CD4-positive, alpha-beta T cell (primary cell): ENCODE measurements around the gene ZFPM1. TPM values are rescaled to one million over a fixed set of nuclear protein-coding genes. Genes with fewer than 3 reads are reported as not detected.
A peak's percentile ranks its signal among the peaks of the same experiment; 100 is the strongest.

Experiments
- ATAC-seq: fragments of 200-7000 bp; cut with Tn5 transposase; one replicate; pipeline ENCODE4 v1.10.0; 2022; ENCODE audit warnings: mild to moderate bottlenecking; ENCODE audit not compliant: poor library complexity
- CTCF ChIA-PET: fragments of 350-600 bp; sonication (Branson Sonifier 250); formaldehyde crosslinking; loops from one replicate; lab custom pipeline; 2021; ENCODE audit warnings: antibody characterized with exemption, inconsistent platforms; lab: Charles Lee
- POLR2A ChIA-PET: fragments of 350-600 bp; sonication (Branson Sonifier 250); formaldehyde crosslinking; loops from one replicate; lab custom pipeline; 2021; ENCODE audit warnings: antibody characterized with exemption, inconsistent platforms; lab: Charles Lee
- DNase-seq, 14 experiments: peaks; one replicate each; pipeline ENCODE4 v3.0.0-alpha.2; 2013 to 2020; ENCODE audit warnings: mixed read lengths in 2 of 14
- H3K27ac ChIP-seq, 2 donors: one replicate each; pipeline versions ENCODE4 v1.5.1 to v1.7.0; 2013; ENCODE audit warnings: low read length in 2 of 2, low read depth in 1 of 2, mild to moderate bottlenecking in 1 of 2
- H3K27me3 ChIP-seq, 2 experiments: 1 replicate in 1 of 2; 2 replicates in 1 of 2; pipeline versions ENCODE4 v1.6.1 to v1.7.0; 2013; ENCODE audit warnings: low read length in 2 of 2, control low read depth in 1 of 2, mild to moderate bottlenecking in 1 of 2, moderate library complexity in 1 of 2; ENCODE audit not compliant: insufficient read depth in 2 of 2, control insufficient read depth in 1 of 2
- H3K36me3 ChIP-seq: one replicate; pipeline ENCODE4 v1.6.1; 2013; ENCODE audit warnings: low read length, control low read depth; ENCODE audit not compliant: insufficient read depth
- H3K4me1 ChIP-seq: one replicate; pipeline ENCODE4 v1.6.1; 2013; ENCODE audit warnings: low read length, control low read depth; ENCODE audit not compliant: insufficient read depth
- H3K4me3 ChIP-seq: one replicate; pipeline ENCODE4 v1.5.1; 2013; ENCODE audit warnings: mild to moderate bottlenecking, low read length, moderate library complexity
- H3K9me3 ChIP-seq, 2 experiments: 1 replicate in 1 of 2; 2 replicates in 1 of 2; pipeline versions ENCODE4 v1.6.1 to v1.7.0; 2013; ENCODE audit warnings: low read length in 2 of 2, mild to moderate bottlenecking in 2 of 2, control low read depth in 1 of 2, moderate library complexity in 1 of 2; ENCODE audit not compliant: control insufficient read depth in 1 of 2, insufficient read depth in 1 of 2
- H3K27ac Mint-ChIP-seq: one replicate; pipeline ENCODE4 v1.8.0; 2020; ENCODE audit warnings: mixed read lengths
- H3K27me3 Mint-ChIP-seq: one replicate; pipeline ENCODE4 v1.8.0; 2021; ENCODE audit warnings: mixed read lengths
- H3K36me3 Mint-ChIP-seq: one replicate; pipeline ENCODE4 v1.8.0; 2021; ENCODE audit warnings: low read depth, mixed read lengths
- H3K4me1 Mint-ChIP-seq: one replicate; pipeline ENCODE4 v1.8.0; 2021; ENCODE audit warnings: low read depth, mixed read lengths
- H3K4me3 Mint-ChIP-seq: one replicate; pipeline ENCODE4 v1.8.0; 2020; ENCODE audit warnings: mild to moderate bottlenecking, mixed read lengths
- H3K9me3 Mint-ChIP-seq: one replicate; pipeline ENCODE4 v1.8.0; 2020; ENCODE audit warnings: mixed read lengths
- intact Hi-C, 2 experiments: fragments of 100-400 bp; cut with DNase I in 1 of 2; cut with micrococcal nuclease in 1 of 2; formaldehyde crosslinking; loops; one replicate each; pipeline versions ENCODE4 v1.15.1 to v1.9.0; 2023 to 2025; cut with DNase I, micrococcal nuclease
- total RNA-seq, 174 experiments: library from RNA in 2 of 174; stranded (reverse) in 2 of 174; gene quantifications; one replicate each; pipeline ENCODE4 v1.2.3 and lab custom pipeline; 2021 to 2026
- TF ChIP-seq, protein P1 (sequence below): fragments of 200-600 bp; IDR thresholded peaks from one replicate; pipeline ENCODE4 v1.8.0; 2022; ENCODE audit warnings: antibody characterized with exemption, mild to moderate bottlenecking

Gene ZFPM1
- total RNA-seq, 2 experiments from 2014 or later: 22.8 to 24.2 TPM

DNA sequence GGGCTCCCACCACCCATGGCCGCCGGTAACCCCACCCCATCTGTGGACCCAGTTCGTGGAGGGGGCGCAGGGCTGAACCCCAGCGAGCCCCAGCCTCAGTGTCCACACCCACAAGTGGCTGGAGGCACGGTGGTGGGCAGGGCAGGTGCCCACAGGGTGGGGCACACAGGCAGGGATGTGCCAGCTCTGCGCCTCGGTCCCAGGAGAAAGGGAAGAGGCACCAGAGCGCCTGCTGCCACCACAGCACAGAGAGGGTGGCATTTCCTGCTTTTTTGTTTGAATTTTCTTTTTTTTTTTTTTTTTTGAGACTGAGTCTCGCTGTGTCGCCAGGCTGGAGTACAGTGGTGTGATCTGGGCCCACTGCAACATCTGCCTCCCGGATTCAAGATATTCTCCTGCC, 19.0 kb downstream of the ZFPM1 start:
- TF ChIP-seq, protein P1, sequence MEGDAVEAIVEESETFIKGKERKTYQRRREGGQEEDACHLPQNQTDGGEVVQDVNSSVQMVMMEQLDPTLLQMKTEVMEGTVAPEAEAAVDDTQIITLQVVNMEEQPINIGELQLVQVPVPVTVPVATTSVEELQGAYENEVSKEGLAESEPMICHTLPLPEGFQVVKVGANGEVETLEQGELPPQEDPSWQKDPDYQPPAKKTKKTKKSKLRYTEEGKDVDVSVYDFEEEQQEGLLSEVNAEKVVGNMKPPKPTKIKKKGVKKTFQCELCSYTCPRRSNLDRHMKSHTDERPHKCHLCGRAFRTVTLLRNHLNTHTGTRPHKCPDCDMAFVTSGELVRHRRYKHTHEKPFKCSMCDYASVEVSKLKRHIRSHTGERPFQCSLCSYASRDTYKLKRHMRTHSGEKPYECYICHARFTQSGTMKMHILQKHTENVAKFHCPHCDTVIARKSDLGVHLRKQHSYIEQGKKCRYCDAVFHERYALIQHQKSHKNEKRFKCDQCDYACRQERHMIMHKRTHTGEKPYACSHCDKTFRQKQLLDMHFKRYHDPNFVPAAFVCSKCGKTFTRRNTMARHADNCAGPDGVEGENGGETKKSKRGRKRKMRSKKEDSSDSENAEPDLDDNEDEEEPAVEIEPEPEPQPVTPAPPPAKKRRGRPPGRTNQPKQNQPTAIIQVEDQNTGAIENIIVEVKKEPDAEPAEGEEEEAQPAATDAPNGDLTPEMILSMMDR: no peak
- peaks cover 2% of the 10 kb centered on the region for H3K36me3 ChIP-seq
- ATAC-seq: peak; percentile 20
- no peaks in the 10 kb centered on the region for H3K9me3 ChIP-seq
- H3K4me3 ChIP-seq: no peak overlapping the region
- H3K27ac ChIP-seq: peak overlapping the region in 1 of 2 donors; percentile 30
- CTCF ChIA-PET: interaction anchor here (0.7 to 1.1 kb wide), 2 partner anchors 55 to 94 kb away, joined by 3 to 4 read pairs; no protein-coding TSS in a partner anchor
- Mint-ChIP-seq H3K4me1 (peaks cover 49% of the 10 kb centered on the region), H3K4me3 (peak overlapping the region; percentile 48), H3K36me3 (peaks cover 4% of the 10 kb centered on the region), H3K27me3 (no peaks in the 10 kb centered on the region), H3K9me3 (no peaks in the 10 kb centered on the region), H3K27ac (peak overlapping the region; percentile 74)
- POLR2A ChIA-PET: interaction anchor here (1.7 kb wide), 1 partner anchor 17 kb away, joined by 7 read pairs; no protein-coding TSS in a partner anchor
- peak in 6 of 14 experiments; percentile 18 to 50 (median 38) for DNase-seq
- intact Hi-C loops: no loop called here
- H3K4me1 ChIP-seq: peaks cover 63% of the 10 kb centered on the region
- H3K27me3 ChIP-seq: no peaks in the 10 kb centered on the region

DNA sequence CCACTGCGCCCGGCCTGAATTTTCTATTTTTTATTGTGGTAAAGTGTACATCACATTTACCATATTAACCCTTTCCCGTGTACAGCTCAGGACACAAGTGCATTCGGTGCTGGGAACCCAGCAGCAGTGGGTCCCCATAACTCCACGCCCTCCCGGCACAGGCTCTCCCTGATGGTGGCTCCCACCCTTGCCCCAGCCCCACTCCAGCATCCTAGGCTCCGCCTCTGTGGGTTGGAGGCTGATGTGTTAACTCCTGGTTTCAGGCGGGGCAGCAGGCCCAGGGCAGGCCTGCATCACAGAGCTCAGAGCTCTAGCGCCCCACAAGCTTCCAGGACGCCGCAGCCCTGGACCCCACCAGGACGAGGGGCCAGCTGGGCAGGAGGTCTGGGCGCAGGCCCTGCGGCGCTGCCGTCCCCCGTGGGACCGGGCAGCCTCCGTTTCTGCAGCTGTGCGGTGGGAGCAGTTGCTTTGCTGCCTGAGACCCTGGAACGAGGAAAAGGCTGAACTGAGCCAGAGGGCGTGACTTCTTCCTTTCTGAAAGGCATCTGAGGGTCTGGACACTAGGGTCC, 19.6 kb downstream of the ZFPM1 start:
- no peak for ATAC-seq
- H3K27ac Mint-ChIP-seq: peak overlapping the region; percentile 74
- H3K9me3 Mint-ChIP-seq: no peaks in the 10 kb centered on the region
- H3K4me3 Mint-ChIP-seq: peak overlapping the region; percentile 48
- POLR2A ChIA-PET: interaction anchor here (0.6 kb wide), 1 partner anchor 769 kb away, joined by 3 read pairs; no protein-coding TSS in a partner anchor
- intact Hi-C loops: no loop called here
- Histone ChIP-seq H3K4me1 (peaks cover 63% of the 10 kb centered on the region), H3K4me3 (no peak overlapping the region), H3K27ac (no peak overlapping the region), H3K27me3 (no peaks in the 10 kb centered on the region), H3K36me3 (peaks cover 2% of the 10 kb centered on the region), H3K9me3 (no peaks in the 10 kb centered on the region)
- TF ChIP-seq, protein P1: no peak
- H3K36me3 Mint-ChIP-seq: peaks cover 6% of the 10 kb centered on the region
- no peaks in the 10 kb centered on the region for H3K27me3 Mint-ChIP-seq
- CTCF ChIA-PET: interaction anchor here (0.7 to 1.1 kb wide), 2 partner anchors 54 to 94 kb away, joined by 3 to 4 read pairs; no protein-coding TSS in a partner anchor
- H3K4me1 Mint-ChIP-seq: peaks cover 54% of the 10 kb centered on the region
- DNase-seq: no peak

DNA sequence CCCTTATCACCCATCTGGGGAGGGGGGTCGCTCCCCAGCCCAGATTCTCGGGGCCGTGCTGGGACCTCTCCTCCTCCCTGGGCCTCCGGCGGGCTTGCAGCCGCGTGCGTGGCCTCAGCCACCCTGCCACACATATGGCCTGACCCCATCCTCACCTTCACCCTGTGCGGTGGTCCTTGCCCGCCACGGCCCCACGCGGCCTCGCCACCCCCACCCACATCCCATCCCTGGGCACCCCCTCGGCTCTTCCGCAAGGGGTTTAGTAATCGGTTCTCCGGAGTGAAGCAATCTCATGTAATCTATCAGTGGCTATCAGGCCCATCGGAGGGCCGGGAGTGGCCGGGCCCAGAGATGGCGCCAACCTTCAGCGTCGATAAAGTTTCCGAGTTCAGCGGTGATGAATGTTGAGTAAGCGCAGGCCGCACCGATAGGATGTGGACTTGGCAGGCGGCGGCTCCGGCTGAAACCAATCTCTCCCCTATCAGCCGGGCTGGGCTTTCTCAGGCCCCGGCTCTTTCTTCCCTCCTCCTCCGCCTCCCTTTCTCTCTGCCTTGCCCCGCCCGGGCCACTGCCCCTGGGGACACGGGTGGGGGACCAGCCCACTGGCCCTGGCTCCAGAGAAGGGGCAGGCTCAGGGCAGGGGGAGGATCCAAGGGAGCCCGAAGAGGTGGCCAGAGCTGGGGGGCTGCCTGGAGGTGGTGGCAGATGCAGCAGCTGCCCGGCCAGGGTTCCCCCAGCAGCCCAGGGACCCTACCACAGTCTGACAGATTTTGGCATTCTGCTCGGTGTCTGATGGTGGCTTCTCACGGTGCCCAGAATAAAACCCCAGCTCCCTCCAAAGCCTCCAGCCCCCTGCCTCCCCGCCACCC, 20.8 kb downstream of the ZFPM1 start:
- H3K9me3 ChIP-seq: no peaks in the 10 kb centered on the region
- H3K27ac ChIP-seq: no peak overlapping the region
- peaks cover 2% of the 10 kb centered on the region for H3K36me3 ChIP-seq
- no peak for ATAC-seq
- intact Hi-C loops: no loop called here
- no peaks in the 10 kb centered on the region for H3K27me3 Mint-ChIP-seq
- no peaks in the 10 kb centered on the region for H3K9me3 Mint-ChIP-seq
- no peak for DNase-seq
- peaks cover 65% of the 10 kb centered on the region for H3K4me1 ChIP-seq
- no peaks in the 10 kb centered on the region for H3K27me3 ChIP-seq
- H3K4me3 Mint-ChIP-seq: peak overlapping the region; percentile 65
- peaks cover 60% of the 10 kb centered on the region for H3K4me1 Mint-ChIP-seq
- ChIA-PET CTCF (no interaction called here), POLR2A (interaction anchor here (0.7 kb wide), 1 partner anchor 20 kb away, joined by 3 read pairs; no protein-coding TSS in a partner anchor)
- H3K27ac Mint-ChIP-seq: no peak overlapping the region
- H3K4me3 ChIP-seq: no peak overlapping the region
- TF ChIP-seq, protein P1: no peak
- H3K36me3 Mint-ChIP-seq: peaks cover 7% of the 10 kb centered on the region
